PC-9 (cell line): ENCODE data around the gene MFAP3.

Source experiments
- CTCF ChIP-seq: fragments of 200-600 bp; sonication (generic); conservative IDR thresholded peaks from 2 replicates; pipeline ENCODE4 v1.6.1; 2017; ENCODE audit warnings: mixed run types, antibody characterized with exemption, mild to moderate bottlenecking, moderate library complexity
- EZH2 ChIP-seq: fragments of 200-600 bp; sonication (generic); IDR thresholded peaks from 2 replicates; pipeline ENCODE4 v1.8.0; 2017; ENCODE audit warnings: antibody characterized with exemption, low read depth

DNA sequence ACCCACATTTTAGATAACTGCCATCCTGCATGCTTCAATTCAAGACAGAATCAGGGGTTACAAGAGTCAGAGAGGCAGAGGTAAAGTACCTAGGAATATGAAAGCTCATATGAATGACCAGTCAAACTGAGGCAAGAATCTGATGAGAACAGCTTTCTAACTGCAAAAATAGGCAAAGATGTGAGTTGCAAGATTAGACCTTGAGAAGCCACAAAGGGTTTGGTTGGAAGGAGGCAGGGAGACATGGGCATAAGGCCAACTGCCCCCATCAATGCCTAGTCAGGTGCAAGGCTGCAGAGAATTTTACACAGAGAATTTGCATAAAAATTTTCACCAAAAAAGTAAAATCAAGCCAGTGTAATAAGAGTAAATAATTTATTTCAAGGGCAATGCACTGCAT is 12.8 kb upstream of the MFAP3 start:
- TF ChIP-seq CTCF (no peak), EZH2 (no peak)
